ENCODE results near the gene SIDT1. TPM values are rescaled to one million over a fixed set of nuclear protein-coding genes. Genes with fewer than 3 reads are reported as not detected.

Gene SIDT1
- total RNA-seq, 1 experiment from 2014 or later: not detected

- ATAC-seq (no peak), DNase-seq (ENCODE audit: low read depth, low spot score) (no peak)
- in situ Hi-C loops (cut with HindIII; ENCODE audit: low pct_unique_long_range_greater_than_20kb, low sequenced_read_pairs): no loop called here
- ChIA-PET POLR2A (no interaction called here), CTCF (no interaction called here)
- no peaks in the 10 kb centered on the region for H3K4me1 ChIP-seq (ENCODE audit: control insufficient read depth, insufficient read depth, low read length)
- H3K9me3 ChIP-seq (ENCODE audit: control insufficient read depth, insufficient read depth, low read depth, low read length): no peaks in the 10 kb centered on the region
- intact Hi-C loops (cut with micrococcal nuclease; ENCODE audit: unreplicated experiment): no loop called here
- no peaks in the 10 kb centered on the region for H3K36me3 ChIP-seq (ENCODE audit: control insufficient read depth, insufficient read depth, low read length)
- no peak overlapping the region for H3K27ac ChIP-seq (ENCODE audit: low read length)
- TF ChIP-seq CTCF (IDR thresholded peaks at IDR 0.05): no peak
- TF ChIP-seq SIN3A (IDR thresholded peaks at IDR 0.05; ENCODE audit: borderline replicate concordance, insufficient read depth, low read depth, low read length): no peak
- no peak for TF ChIP-seq REST (IDR thresholded peaks at IDR 0.05; ENCODE audit: insufficient read depth in 1 of 2, low read depth in 2 of 2, low read length in 1 of 2)
- no peak for TF ChIP-seq TCF7L2 (IDR thresholded peaks at IDR 0.05; ENCODE audit: low read depth, low read length)
- no peak for TF ChIP-seq POLR2AphosphoS5 (IDR thresholded peaks at IDR 0.05; ENCODE audit: low read depth, low read length)
- BruUV-seq (replicated peaks): no TSS peak
- no peak overlapping the region for H3K4me3 ChIP-seq (ENCODE audit: low read depth in 2 of 2, low read length in 2 of 2)
- no peaks in the 10 kb centered on the region for H3K27me3 ChIP-seq (ENCODE audit: control insufficient read depth, insufficient read depth, low read length)
These were observed 122.0 kb downstream of the SIDT1 start for GRCh38 chr3:113654310-113654709.

GRCh38 chr3:113654851-113655250 lies 122.5 kb downstream of the SIDT1 start:
- no peaks in the 10 kb centered on the region for H3K4me1 ChIP-seq (ENCODE audit: control insufficient read depth, insufficient read depth, low read length)
- intact Hi-C loops (cut with micrococcal nuclease; ENCODE audit: unreplicated experiment) (no loop called here), in situ Hi-C loops (cut with HindIII; ENCODE audit: low pct_unique_long_range_greater_than_20kb, low sequenced_read_pairs) (no loop called here)
- no peaks in the 10 kb centered on the region for H3K27me3 ChIP-seq (ENCODE audit: control insufficient read depth, insufficient read depth, low read length)
- ChIA-PET CTCF (no interaction called here), POLR2A (no interaction called here)
- no peak overlapping the region for H3K27ac ChIP-seq (ENCODE audit: low read length)
- H3K36me3 ChIP-seq (ENCODE audit: control insufficient read depth, insufficient read depth, low read length): no peaks in the 10 kb centered on the region
- no peak for TF ChIP-seq SIN3A (IDR thresholded peaks at IDR 0.05; ENCODE audit: borderline replicate concordance, insufficient read depth, low read depth, low read length)
- no peak for TF ChIP-seq REST (IDR thresholded peaks at IDR 0.05; ENCODE audit: insufficient read depth in 1 of 2, low read depth in 2 of 2, low read length in 1 of 2)
- TF ChIP-seq TCF7L2 (IDR thresholded peaks at IDR 0.05; ENCODE audit: low read depth, low read length): no peak
- no peak for TF ChIP-seq POLR2AphosphoS5 (IDR thresholded peaks at IDR 0.05; ENCODE audit: low read depth, low read length)
- no peak for TF ChIP-seq CTCF (IDR thresholded peaks at IDR 0.05)
- no peak for DNase-seq (ENCODE audit: low read depth, low spot score)
- no peaks in the 10 kb centered on the region for H3K9me3 ChIP-seq (ENCODE audit: control insufficient read depth, insufficient read depth, low read depth, low read length)
- ATAC-seq: no peak
- BruUV-seq (replicated peaks): no TSS peak
- H3K4me3 ChIP-seq (ENCODE audit: low read depth in 2 of 2, low read length in 2 of 2): no peak overlapping the region
